GM12873 (cell line): ENCODE results near the gene CALB2.

Experiments used
- CTCF ChIP-seq: IDR thresholded peaks from 2 replicates; pipeline ENCODE4 v1.5.1; 2012; ENCODE audit warnings: low read depth, mild to moderate bottlenecking, moderate library complexity, low read length, control low read depth; ENCODE audit not compliant: insufficient read depth; ENCODE audit errors: missing control alignments

CALB2 gene

GRCh38 chr16:71338632-71339031, 19.9 kb upstream of the CALB2 start:
- TF ChIP-seq CTCF: no peak

- TF ChIP-seq CTCF: no peak
Measured at GRCh38 chr16:71339236-71340171, 19.0 kb upstream of the CALB2 start.

- TF ChIP-seq CTCF: no peak
Measured at GRCh38 chr16:71340406-71340805, 18.1 kb upstream of the CALB2 start.

GRCh38 chr16:71341881-71342280, 16.6 kb upstream of the CALB2 start:
- no peak for TF ChIP-seq CTCF

GRCh38 chr16:71343078-71343477, 15.4 kb upstream of the CALB2 start:
- no peak for TF ChIP-seq CTCF

GRCh38 chr16:71344315-71344905, 14.1 kb upstream of the CALB2 start:
- no peak for TF ChIP-seq CTCF

GRCh38 chr16:71345031-71345430, 13.5 kb upstream of the CALB2 start:
- no peak for TF ChIP-seq CTCF
